ENCODE results near the gene CELF2.

CELF2 gene

GRCh38 chr10:11004144-11005077, 13.3 kb upstream of the CELF2 start:
- no peak for DNase-seq (ENCODE audit: low read depth in 2 of 2)

DNA sequence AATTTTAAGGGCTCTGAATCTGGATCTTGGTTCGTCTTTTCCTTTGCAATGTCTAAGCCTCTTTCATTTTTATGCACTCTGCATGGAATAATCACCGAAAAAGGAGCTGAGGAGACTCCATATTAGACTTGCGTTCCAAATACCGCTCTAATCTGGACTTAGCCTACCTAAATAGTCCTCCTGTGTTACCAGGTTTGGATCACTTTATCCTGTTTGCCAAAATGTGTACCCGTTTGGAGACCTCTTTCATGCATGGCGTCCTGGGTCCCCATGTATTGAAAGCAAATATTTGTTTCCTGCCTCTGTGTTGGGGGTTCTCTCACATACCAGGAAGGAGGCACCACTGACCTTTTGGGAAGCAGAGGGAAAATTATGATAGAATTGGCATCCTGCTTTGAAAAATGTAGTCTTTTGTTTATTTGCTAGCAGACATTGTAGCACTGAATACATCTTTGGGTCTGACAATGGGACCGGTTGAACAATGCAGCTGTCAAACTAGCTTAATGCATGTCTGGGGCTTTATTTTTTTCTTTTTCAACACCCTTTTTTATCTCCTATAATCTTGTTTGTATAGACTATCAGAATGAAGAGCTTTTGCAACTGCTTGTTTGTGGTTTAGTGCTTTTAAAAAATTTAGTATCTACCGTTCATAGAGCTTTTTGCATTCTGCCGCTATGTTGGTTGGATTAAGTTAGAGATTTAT, 11.8 kb upstream of the CELF2 start:
- DNase-seq (ENCODE audit: low read depth in 2 of 2): no peak

GRCh38 chr10:11006428-11006825, 11.2 kb upstream of the CELF2 start:
- no peak for DNase-seq (ENCODE audit: low read depth in 2 of 2)

DNA sequence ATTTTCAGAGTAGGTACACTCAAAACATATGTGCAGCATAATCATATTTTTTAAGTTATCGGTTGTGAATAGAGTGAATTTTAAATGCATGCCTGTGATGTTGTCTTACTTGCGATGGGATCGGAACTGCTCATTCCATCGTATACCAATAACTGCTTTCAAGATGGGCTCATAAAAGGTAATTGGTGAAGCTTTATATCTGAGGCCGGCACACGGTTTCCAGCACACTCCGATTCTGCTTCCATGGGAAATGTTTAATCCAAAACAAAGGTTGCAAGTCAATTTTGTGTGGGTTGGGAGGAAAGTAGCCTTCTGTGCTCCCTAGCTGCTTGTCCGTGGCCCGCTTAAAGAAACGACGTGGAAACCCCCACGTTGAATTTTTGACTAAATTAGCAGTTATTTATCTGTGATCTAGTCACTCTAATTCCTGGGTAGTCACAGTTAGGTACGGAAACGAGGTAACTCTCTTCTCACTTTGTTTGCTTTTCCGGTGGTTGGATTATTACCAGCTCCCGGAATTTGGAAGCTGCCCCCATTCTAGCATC, 10.1 kb upstream of the CELF2 start:
- no peak for DNase-seq (ENCODE audit: low read depth in 2 of 2)

- no peak for DNase-seq (ENCODE audit: low read depth in 2 of 2)
These were observed 8.0 kb upstream of the CELF2 start for GRCh38 chr10:11009471-11010308.

DNA sequence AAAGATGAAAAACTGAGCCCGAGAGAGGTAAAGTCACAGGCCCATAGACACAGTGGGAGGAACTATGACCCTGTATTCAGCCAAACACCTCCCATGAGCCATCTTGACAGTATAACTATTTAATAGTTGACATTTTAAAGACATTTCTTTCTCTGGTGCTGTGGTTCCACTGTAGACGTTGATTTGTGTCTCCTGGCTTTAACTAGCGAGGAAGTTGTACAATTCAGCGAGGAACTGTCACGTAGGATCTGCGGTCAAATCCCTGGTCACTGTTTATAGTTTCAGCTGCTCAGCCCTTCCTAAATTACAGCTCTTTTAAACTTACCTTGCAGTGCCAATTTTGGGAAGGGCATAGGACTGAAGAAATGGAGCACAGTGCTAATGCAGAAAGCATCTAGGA, 7.1 kb upstream of the CELF2 start:
- no peak for DNase-seq (ENCODE audit: low read depth in 2 of 2)

- DNase-seq (ENCODE audit: low read depth in 2 of 2): no peak
These were observed 6.2 kb upstream of the CELF2 start for GRCh38 chr10:11011436-11011835.

DNA sequence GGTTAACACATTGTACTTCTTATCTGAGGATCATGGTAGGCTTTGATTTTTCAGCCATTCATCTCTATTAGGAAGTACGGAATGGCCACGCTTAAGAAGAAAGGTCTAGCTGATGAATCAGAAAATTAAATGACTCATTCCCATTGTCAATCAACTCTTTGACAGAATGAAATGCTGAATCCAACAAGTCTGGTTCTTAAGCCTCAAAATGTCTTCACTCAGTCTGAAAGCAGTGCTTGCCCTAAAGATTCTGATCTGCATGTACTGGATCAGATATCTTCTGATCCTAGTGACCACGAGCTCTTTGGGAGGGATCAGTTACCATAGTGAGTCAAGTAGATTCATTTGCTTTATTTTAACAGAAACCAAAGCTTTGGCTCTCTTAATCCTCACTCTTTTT, 5.7 kb upstream of the CELF2 start:
- DNase-seq (ENCODE audit: low read depth in 2 of 2): no peak

GRCh38 chr10:11012421-11013295, 5.0 kb upstream of the CELF2 start:
- DNase-seq (ENCODE audit: low read depth in 2 of 2): no peak

DNA sequence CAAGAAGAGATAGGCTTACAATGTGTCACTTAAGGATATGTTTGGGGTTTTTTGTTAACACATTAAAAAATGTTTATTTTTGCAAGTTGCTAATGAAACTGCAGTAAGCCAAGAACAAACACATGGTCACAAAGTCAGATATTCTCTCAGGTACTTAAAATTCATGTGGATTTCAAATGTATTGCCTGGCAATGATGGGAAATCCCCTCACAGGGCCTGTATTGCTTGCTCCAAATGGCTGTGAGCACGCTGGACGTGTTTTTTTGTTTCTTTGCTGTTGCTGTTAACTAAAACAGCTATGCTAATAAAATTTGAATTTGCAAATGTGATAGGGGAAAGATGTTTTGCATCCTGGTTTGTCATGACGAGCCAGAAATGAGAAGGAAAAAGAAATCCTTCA, 3.8 kb upstream of the CELF2 start:
- no peak for DNase-seq (ENCODE audit: low read depth in 2 of 2)

DNA sequence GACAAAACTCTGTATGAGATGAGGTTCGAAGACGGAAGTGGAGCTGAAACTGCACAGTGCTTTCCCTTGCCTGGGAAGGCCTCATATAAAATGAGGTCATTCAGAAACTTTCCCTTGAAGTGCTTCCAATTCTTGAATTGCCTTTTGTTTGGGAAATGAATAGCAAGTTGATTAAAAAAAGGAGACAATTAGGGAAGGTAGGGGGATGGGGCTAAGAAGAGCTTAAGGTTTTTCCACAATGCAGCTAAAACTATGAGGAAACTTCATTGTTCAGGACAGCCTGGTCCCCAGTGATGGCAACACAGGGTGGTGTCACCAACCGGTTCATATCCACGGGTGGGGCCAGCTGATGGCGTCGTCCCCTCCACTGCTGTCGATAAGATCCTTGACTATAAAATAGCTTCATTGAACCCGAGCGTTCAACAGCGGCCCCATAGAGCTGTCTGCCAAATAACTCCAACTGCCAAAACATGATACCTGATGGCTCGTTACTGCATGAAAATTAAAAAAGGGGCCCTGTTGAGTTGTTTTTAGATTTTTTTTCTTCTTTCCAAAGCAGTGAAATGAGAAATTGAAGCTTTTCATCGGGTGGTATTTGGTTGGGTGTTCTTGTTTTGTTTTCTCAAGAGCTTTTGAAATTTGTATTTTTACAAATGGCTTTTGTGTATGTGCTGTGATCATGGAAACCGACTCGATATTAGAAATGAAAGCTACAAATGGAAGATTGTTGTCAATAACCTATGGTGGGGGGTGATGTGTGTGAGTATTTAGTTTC, 2.8 kb upstream of the CELF2 start:
- DNase-seq (ENCODE audit: low read depth in 2 of 2): no peak

DNA sequence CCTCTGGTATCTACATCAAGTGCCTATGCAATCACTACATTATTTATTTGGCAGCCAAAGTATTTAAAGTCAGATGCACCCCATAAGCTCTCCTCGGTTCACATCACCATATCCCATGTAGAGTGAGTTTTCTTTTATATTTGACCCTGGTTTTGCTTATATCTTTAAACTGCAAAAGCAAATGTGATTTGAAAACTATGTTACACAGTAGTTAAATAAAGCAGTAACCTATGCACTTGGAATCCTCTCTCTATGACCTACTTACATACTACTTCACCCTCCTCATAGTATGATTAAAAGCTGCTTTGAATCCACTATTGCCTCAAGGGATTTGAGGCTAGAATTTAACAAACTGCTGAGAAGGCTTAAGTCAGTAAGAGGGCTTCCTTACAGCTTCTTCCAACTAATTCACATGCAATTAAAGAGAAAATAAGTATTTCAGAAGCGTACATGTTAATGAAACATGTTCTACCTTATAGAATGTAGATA, 2.2 kb upstream of the CELF2 start:
- DNase-seq (ENCODE audit: low read depth in 2 of 2): no peak

DNA sequence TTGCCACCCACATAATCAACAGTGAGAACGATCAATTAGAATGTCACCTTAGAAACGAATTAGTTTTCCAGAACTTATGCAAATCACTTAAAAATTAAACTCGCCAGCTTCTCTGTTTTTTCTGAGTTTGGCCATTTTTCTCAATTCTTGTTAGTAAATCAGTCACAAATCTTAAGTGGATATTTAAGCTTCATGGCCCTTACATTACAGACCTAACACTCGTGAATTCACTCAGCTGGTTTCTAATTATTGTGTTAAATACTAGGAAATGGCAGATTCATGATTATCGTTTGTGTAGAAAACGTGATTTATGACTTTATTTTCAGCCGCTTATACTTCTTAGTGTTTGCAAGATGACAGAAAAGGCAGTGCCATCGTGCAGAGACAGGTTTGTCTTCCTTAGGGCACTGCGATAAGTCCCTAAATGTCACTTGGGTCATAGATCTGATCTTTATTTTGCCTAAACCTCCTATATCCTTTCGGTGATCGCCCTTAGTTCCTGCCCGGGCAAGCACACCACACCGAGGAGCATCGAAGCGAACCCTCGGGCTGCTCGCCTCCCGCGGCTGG, 587 bp upstream of the CELF2 start:
- DNase-seq (ENCODE audit: low read depth in 2 of 2): no peak

DNA sequence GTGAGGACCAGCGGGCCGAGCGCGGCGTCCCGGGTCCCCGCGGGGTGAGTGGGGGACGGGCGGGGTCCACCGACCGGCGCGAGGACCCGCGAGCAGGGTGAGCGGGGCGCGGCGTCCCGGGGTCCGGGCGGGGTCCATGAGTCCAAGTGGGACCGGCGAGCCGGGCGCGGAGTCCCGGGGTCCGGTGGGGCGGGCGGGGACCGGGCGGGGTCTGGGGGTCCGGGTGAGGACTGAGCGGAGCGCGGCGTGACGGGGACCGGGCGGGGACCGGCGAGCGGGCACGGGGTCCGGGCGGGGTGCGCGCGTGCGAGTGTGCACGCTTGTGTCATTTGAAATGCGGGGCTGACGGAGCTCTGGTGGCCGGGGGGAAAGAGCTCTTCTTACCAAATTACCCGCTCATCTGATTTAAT, 765 bp downstream of the CELF2 start:
- no peak for DNase-seq (ENCODE audit: low read depth in 2 of 2)

GRCh38 chr10:11018855-11019631, 1.4 kb downstream of the CELF2 start:
- no peak for DNase-seq (ENCODE audit: low read depth in 2 of 2)

DNA sequence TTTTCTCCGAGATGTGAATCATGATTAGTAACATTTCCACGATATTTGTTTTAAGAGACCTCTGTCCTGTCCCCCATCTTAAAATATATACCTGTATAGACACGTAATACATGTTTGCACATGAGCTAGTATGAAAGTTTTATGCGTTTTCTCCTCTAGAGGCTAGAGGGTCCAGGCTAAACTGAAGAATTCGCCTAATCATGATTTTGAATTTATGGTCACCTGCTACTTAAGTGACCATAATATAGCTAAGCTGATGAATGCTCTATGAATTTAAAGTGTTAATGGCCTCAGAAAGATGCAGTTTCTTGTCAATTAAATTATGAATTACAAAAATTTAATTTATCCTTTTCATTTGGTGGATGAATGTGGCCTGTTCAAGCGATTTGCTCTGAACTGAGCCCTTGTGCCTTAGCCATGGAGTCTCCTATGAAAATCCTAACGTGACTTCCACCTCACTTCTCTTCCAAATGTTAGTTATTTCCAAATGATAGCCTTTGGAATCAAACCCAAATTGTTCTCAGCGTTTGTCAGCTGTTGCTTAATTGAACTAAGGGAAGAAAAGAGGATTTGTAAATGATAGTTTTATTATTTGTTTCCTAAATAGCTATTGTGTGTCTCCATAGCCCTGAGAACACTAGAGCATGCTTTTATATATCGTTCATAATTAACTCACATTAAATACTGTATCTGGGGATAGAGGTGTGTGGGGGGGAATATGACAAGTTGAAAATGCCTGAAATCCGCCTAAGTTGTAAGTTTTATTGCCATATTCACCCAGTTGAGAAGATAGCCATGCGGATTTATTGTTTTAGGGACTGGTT, 2.3 kb downstream of the CELF2 start:
- DNase-seq (ENCODE audit: low read depth in 2 of 2): no peak

GRCh38 chr10:11020548-11020942, 2.9 kb downstream of the CELF2 start:
- DNase-seq (ENCODE audit: low read depth in 2 of 2): no peak

GRCh38 chr10:11022213-11022612, 4.5 kb downstream of the CELF2 start:
- no peak for DNase-seq (ENCODE audit: low read depth in 2 of 2)
